HCT116 (cell line): Measurements from ENCODE around the gene ATP6V0A1. TPM values are rescaled to one million over a fixed set of nuclear protein-coding genes. Genes with fewer than 3 reads are reported as not detected.

Experiments used
- ATAC-seq: fragments of 200-7000 bp; cut with Tn5 transposase; 2 replicates; pipeline ENCODE4 v1.9.1; 2020; ENCODE audit warnings: mild to moderate bottlenecking, moderate library complexity
- BruUV-seq: library from RNA; stranded (reverse); fragments of 400-500 nt; replicated peaks from 2 replicates; lab custom pipeline; 2021; lab: Mats Ljungman, UMichigan
- CTCF ChIA-PET: fragments of 300-600 bp; sonication (Branson Sonifier 250); formaldehyde crosslinking; loops from one replicate; lab custom pipeline; 2021; ENCODE audit warnings: antibody characterized with exemption; lab: Charles Lee
- POLR2A ChIA-PET: fragments of 300-600, 350-600 bp; sonication (Branson Sonifier 250); formaldehyde crosslinking; loops from one replicate; lab custom pipeline; 2021; ENCODE audit warnings: antibody characterized with exemption; lab: Charles Lee
- RAD21 ChIA-PET, 2 experiments: fragments of 300-600 bp; sonication (Branson Sonifier 250); formaldehyde crosslinking; loops; one replicate each; lab custom pipeline; 2023; ENCODE audit warnings: low total read pairs in 2 of 2; ENCODE audit not compliant: uncharacterized antibody in 2 of 2, unreplicated experiment in 2 of 2, low non-redundant PET in 1 of 2; lab: Charles Lee
- DNase-seq: peaks from one replicate; pipeline ENCODE4 v3.0.0-alpha.2; 2010; ENCODE audit warnings: low read depth, low spot score
- H2AFZ ChIP-seq: fragments of 200-600 bp; shearing (Covaris generic), sonication (generic); 2 replicates; pipeline ENCODE4 v1.6.1; 2017; ENCODE audit warnings: low read depth, mixed run types, mixed read lengths, antibody characterized with exemption, low read length; ENCODE audit not compliant: poor library complexity, severe bottlenecking
- H3K27ac ChIP-seq: 2 replicates; pipeline ENCODE4 v1.5.1; 2012; ENCODE audit warnings: low read depth, low read length
- H3K27me3 ChIP-seq: fragments of 200-600 bp; sonication (generic); 2 replicates; pipeline ENCODE4 v1.6.1; 2016; ENCODE audit warnings: mixed run types, low read length, mixed read lengths; ENCODE audit not compliant: insufficient read depth
- H3K36me3 ChIP-seq, 2 experiments: fragments of 200-500 bp in 1 of 2; fragments of 200-600 bp in 1 of 2; sonication (Bioruptor generic) in 1 of 2; sonication (generic) in 1 of 2; 2 replicates each; pipeline versions ENCODE4 v1.5.1 to v1.6.1; 2014 to 2016; ENCODE audit warnings: low read length in 2 of 2, inconsistent platforms in 1 of 2, mixed read lengths in 1 of 2, mixed run types in 1 of 2; ENCODE audit not compliant: insufficient read depth in 2 of 2, control insufficient read depth in 1 of 2
- H3K4me1 ChIP-seq, 2 experiments: fragments of 200-600 bp in 1 of 2; sonication (generic) in 1 of 2; 2 replicates each; pipeline versions ENCODE4 v1.5.1 to v1.6.1; 2012 to 2017; ENCODE audit warnings: low read length in 2 of 2, inconsistent platforms in 1 of 2, mild to moderate bottlenecking in 1 of 2, mixed read lengths in 1 of 2, mixed run types in 1 of 2, moderate library complexity in 1 of 2; ENCODE audit not compliant: insufficient read depth in 2 of 2, control insufficient read depth in 1 of 2
- H3K4me2 ChIP-seq: fragments of 200-600 bp; sonication (generic); 2 replicates; pipeline ENCODE4 v1.6.1; 2017; ENCODE audit warnings: mixed run types, low read length, mixed read lengths
- H3K4me3 ChIP-seq, 2 experiments: fragments of 200-600 bp in 1 of 2; sonication (generic) in 1 of 2; replicated peaks in 1 of 2; 2 replicates each; pipeline ENCODE4 v1.5.1; 2011 to 2016; ENCODE audit warnings: low read length in 2 of 2, control low read depth in 1 of 2, low read depth in 1 of 2, mild to moderate bottlenecking in 1 of 2, mixed read lengths in 1 of 2, mixed run types in 1 of 2
- H3K79me2 ChIP-seq: fragments of 200-600 bp; sonication (generic); 2 replicates; pipeline ENCODE4 v1.6.1; 2017; ENCODE audit warnings: mild to moderate bottlenecking, mixed run types, low read length, moderate library complexity, mixed read lengths; ENCODE audit not compliant: insufficient read depth
- H3K9ac ChIP-seq: fragments of 200-600 bp; sonication (generic); 2 replicates; pipeline ENCODE4 v1.6.1; 2016; ENCODE audit warnings: low read length, mixed read lengths
- H3K9me2 ChIP-seq: fragments of 200-600 bp; sonication (generic), shearing (Covaris generic); 2 replicates; pipeline ENCODE4 v1.6.1; 2017; ENCODE audit warnings: mixed run types, mild to moderate bottlenecking, moderate library complexity; ENCODE audit not compliant: insufficient read depth
- H3K9me3 ChIP-seq, 2 experiments: fragments of 200-500 bp in 1 of 2; fragments of 200-600 bp in 1 of 2; sonication (Bioruptor generic) in 1 of 2; sonication (generic) in 1 of 2; 2 replicates each; pipeline ENCODE4 v1.6.1; 2014 to 2017; ENCODE audit warnings: low read length in 2 of 2, mixed read lengths in 2 of 2, inconsistent platforms in 1 of 2, low read depth in 1 of 2, mild to moderate bottlenecking in 1 of 2, mixed run types in 1 of 2, moderate library complexity in 1 of 2; ENCODE audit not compliant: control insufficient read depth in 1 of 2, insufficient read depth in 1 of 2
- H4K20me1 ChIP-seq: fragments of 200-600 bp; sonication (generic), shearing (Covaris generic); 2 replicates; pipeline ENCODE4 v1.6.1; 2017; ENCODE audit warnings: mixed run types, mild to moderate bottlenecking, moderate library complexity; ENCODE audit not compliant: insufficient read depth
- CBX3 ChIP-seq: IDR thresholded peaks from 2 replicates; pipeline ENCODE4 v1.6.1; 2012; ENCODE audit warnings: low read depth
- CTCF ChIP-seq, 3 experiments: fragments of 200-600 bp in 1 of 3; sonication (generic) in 1 of 3; IDR thresholded peaks in 2 of 3; conservative IDR thresholded peaks in 1 of 3; 2 replicates each; pipeline ENCODE4 v1.5.1; 2012 to 2017; ENCODE audit warnings: low read depth in 2 of 3, low read length in 2 of 3, antibody characterized with exemption in 1 of 3, borderline replicate concordance in 1 of 3, control low read depth in 1 of 3, mild to moderate bottlenecking in 1 of 3, mixed read lengths in 1 of 3, mixed run types in 1 of 3, moderate library complexity in 1 of 3; ENCODE audit not compliant: insufficient read depth in 1 of 3
- ELF1 ChIP-seq: IDR thresholded peaks from 2 replicates; pipeline ENCODE4 v1.6.1; 2012; ENCODE audit warnings: low read depth, borderline replicate concordance
- EZH2 ChIP-seq: fragments of 200-600 bp; sonication (generic); IDR thresholded peaks from 2 replicates; pipeline ENCODE4 v1.6.1; 2017; ENCODE audit warnings: antibody characterized with exemption, mixed run types
- FOSL1 ChIP-seq: IDR thresholded peaks from 2 replicates; pipeline ENCODE4 v1.6.1; 2012; ENCODE audit warnings: low read depth
- JUND ChIP-seq: IDR thresholded peaks from 2 replicates; pipeline ENCODE4 v1.6.1; 2012
- POLR2AphosphoS5 ChIP-seq: IDR thresholded peaks from 2 replicates; pipeline ENCODE4 v1.6.1; 2011; ENCODE audit warnings: mild to moderate bottlenecking, low read depth, low read length, moderate library complexity
- SIN3A ChIP-seq: IDR thresholded peaks from 2 replicates; pipeline ENCODE4 v1.6.1; 2012; ENCODE audit warnings: low read depth
- SP1 ChIP-seq: IDR thresholded peaks from 2 replicates; pipeline ENCODE4 v1.6.1; 2012; ENCODE audit warnings: low read depth
- SRF ChIP-seq: IDR thresholded peaks from 2 replicates; pipeline ENCODE4 v1.6.1; 2012; ENCODE audit warnings: low read depth
- intact Hi-C: fragments of 100-400 bp; cut with micrococcal nuclease; formaldehyde crosslinking; loops from 2 replicates; pipeline ENCODE4 v1.10.0; 2022
- total RNA-seq: library from RNA; stranded (reverse); gene quantifications from one replicate; pipeline ENCODE4 v1.2.1, GENCODE V29; 2021; ENCODE audit not compliant: unreplicated experiment

Gene ATP6V0A1
- total RNA-seq, 1 experiment from 2014 or later, result 65.2 TPM

GRCh38 chr17:42529061-42529460 is 70.4 kb downstream of the ATP6V0A1 start:
- Histone ChIP-seq H3K27me3 (no peaks in the 10 kb centered on the region), H3K9ac (no peak overlapping the region), H3K9me3 (no peaks in the 10 kb centered on the region), H3K4me1 (peaks cover 29 to 63% of the 10 kb centered on the region in 2 experiments), H3K79me2 (no peaks in the 10 kb centered on the region), H3K9me2 (no peaks in the 10 kb centered on the region), H3K4me3 (no peak overlapping the region), H2AFZ (no peak overlapping the region), H3K27ac (no peak overlapping the region), H4K20me1 (no peaks in the 10 kb centered on the region), H3K4me2 (no peak overlapping the region), H3K36me3 (no peaks in the 10 kb centered on the region)
- intact Hi-C loops, result loop anchor here (5.0 to 10.0 kb wide), 2 partner anchors 412 to 504 kb away; partner anchors contain the start of gene NKIRAS2
- DNase-seq (no peak), ATAC-seq (no peak)
- BruUV-seq, result no TSS peak
- ChIA-PET CTCF (interaction anchor here (1.5 to 2.3 kb wide), 2 partner anchors 10 to 566 kb away, joined by 4 to 11 read pairs; no protein-coding TSS in a partner anchor), RAD21 (no interaction called here), POLR2A (no interaction called here)
- TF ChIP-seq CBX3, result no peak
- TF ChIP-seq SP1, result no peak
- TF ChIP-seq EZH2, result no peak
- no peak for TF ChIP-seq JUND
- TF ChIP-seq SRF, result no peak
- TF ChIP-seq CTCF (IDR thresholded peaks at IDR 0.05 in 2 of 3, conservative IDR thresholded peaks at IDR 0.05 in 1 of 3; ENCODE audit: borderline replicate concordance in 1 of 3, insufficient read depth in 1 of 3, low read depth in 2 of 3, low read length in 2 of 3), result no peak
- TF ChIP-seq ELF1, result no peak
- TF ChIP-seq FOSL1, result no peak
- TF ChIP-seq SIN3A, result no peak
- TF ChIP-seq POLR2AphosphoS5, result no peak
